ENCODE measurements around the gene USP22. TPM values are rescaled to one million over a fixed set of nuclear protein-coding genes. Genes with fewer than 3 reads are reported as not detected.

The USP22 gene
- total RNA-seq, 1 experiment from 2014 or later = 150 TPM

DNA sequence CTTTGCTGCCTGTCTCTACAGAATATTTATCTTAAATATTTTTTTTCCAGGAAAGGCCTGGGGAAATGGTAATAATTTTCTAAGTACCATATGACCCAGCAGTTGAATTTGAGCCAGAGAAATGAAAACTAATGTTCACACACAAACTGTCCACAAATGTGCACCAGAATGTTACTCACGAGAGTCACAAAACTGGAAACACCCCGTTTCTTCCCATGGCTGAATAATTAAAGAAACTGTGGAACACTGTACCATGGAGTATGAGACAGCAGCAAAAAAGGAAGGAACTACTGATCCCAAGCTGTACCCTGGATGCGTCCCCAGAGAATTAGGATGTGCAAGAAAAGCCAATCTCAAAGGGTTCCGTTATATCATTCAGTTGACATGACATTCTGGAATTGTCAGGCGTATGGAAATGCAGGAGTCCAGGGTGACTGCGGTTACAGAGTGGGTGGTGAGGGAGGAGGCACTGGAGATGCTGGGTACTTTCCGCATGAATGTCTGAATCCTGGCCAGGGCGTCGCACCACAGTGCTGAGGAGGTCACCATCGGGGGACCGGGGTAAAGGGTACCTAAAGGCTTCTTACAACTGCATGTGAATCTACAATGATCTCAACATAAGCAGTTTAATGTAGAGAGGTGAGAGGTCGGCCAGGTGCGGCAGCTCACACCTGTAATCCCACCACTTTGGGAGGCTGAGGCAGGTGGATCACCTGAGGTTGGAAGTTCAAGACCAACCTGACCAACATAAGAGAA lies 34.5 kb downstream of the USP22 start:
- Mint-ChIP-seq H3K27ac (ENCODE audit: unreplicated experiment) (no peak overlapping the region), H3K36me3 (ENCODE audit: insufficient read depth, unreplicated experiment) (peaks cover 78% of the 10 kb centered on the region), H3K27me3 (ENCODE audit: unreplicated experiment) (no peaks in the 10 kb centered on the region), H3K9me3 (ENCODE audit: low read depth, unreplicated experiment) (no peaks in the 10 kb centered on the region), H3K4me1 (ENCODE audit: low read depth, unreplicated experiment) (no peaks in the 10 kb centered on the region), H3K4me3 (ENCODE audit: low read depth, unreplicated experiment) (no peak overlapping the region)
- DNase-seq = no peak
- TF ChIP-seq, protein P1, sequence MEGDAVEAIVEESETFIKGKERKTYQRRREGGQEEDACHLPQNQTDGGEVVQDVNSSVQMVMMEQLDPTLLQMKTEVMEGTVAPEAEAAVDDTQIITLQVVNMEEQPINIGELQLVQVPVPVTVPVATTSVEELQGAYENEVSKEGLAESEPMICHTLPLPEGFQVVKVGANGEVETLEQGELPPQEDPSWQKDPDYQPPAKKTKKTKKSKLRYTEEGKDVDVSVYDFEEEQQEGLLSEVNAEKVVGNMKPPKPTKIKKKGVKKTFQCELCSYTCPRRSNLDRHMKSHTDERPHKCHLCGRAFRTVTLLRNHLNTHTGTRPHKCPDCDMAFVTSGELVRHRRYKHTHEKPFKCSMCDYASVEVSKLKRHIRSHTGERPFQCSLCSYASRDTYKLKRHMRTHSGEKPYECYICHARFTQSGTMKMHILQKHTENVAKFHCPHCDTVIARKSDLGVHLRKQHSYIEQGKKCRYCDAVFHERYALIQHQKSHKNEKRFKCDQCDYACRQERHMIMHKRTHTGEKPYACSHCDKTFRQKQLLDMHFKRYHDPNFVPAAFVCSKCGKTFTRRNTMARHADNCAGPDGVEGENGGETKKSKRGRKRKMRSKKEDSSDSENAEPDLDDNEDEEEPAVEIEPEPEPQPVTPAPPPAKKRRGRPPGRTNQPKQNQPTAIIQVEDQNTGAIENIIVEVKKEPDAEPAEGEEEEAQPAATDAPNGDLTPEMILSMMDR (IDR thresholded peaks at IDR 0.05; ENCODE audit: unreplicated experiment) = no peak
- BruUV-seq (replicated peaks) = no TSS peak
- intact Hi-C loops (cut with micrococcal nuclease; ENCODE audit: unreplicated experiment) = no loop called here
- CTCF ChIA-PET = no interaction called here

DNA sequence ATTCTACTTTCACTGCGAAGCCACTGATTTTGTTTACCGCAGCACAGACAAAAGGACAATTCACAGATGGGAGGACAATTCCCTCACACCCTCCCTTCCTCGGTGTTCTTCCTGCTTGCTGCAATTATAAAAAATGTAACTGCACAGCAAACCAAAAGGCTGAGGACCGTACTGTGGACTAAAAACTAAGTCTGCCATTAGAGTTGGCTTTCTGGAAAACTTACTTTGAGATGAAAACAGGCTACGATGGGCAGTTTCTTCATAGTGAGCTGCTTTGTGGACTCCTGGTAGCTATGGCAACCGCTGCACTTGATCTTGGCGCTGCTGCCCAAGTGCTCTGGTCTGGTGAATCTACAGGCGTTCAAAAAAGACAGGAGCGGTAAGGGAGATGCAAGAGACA lies 35.2 kb downstream of the USP22 start:
- no peaks in the 10 kb centered on the region for H3K27me3 Mint-ChIP-seq (ENCODE audit: unreplicated experiment)
- H3K36me3 Mint-ChIP-seq (ENCODE audit: insufficient read depth, unreplicated experiment) = peaks cover 74% of the 10 kb centered on the region
- intact Hi-C loops (cut with micrococcal nuclease; ENCODE audit: unreplicated experiment) = no loop called here
- no peaks in the 10 kb centered on the region for H3K9me3 Mint-ChIP-seq (ENCODE audit: low read depth, unreplicated experiment)
- TF ChIP-seq, protein P1 (IDR thresholded peaks at IDR 0.05; ENCODE audit: unreplicated experiment) = no peak
- CTCF ChIA-PET = no interaction called here
- H3K4me3 Mint-ChIP-seq (ENCODE audit: low read depth, unreplicated experiment) = no peak overlapping the region
- H3K27ac Mint-ChIP-seq (ENCODE audit: unreplicated experiment) = no peak overlapping the region
- H3K4me1 Mint-ChIP-seq (ENCODE audit: low read depth, unreplicated experiment) = no peaks in the 10 kb centered on the region
- no peak for DNase-seq
- BruUV-seq (replicated peaks) = no TSS peak

DNA sequence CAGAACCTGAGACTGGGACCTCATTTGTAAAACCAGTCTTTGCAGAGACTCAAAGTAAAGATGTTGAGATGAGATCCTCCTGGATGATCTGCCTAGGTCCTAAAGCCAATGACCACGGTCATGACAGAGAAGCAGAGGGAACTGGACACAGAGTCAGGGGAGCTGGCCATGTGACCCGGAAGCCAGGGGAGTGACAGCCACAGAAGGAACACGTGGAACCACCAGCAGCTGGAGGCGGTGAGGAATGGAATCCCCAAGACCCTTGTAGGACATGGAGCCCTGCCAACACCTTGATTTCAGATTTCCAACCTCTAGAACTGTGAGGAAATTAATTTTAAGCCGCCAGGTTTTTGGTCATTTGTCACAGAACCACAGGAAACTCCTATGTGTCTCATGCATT lies 37.0 kb downstream of the USP22 start:
- no peak overlapping the region for H3K27ac Mint-ChIP-seq (ENCODE audit: unreplicated experiment)
- peaks cover 71% of the 10 kb centered on the region for H3K36me3 Mint-ChIP-seq (ENCODE audit: insufficient read depth, unreplicated experiment)
- no peaks in the 10 kb centered on the region for H3K9me3 Mint-ChIP-seq (ENCODE audit: low read depth, unreplicated experiment)
- H3K27me3 Mint-ChIP-seq (ENCODE audit: unreplicated experiment) = no peaks in the 10 kb centered on the region
- intact Hi-C loops (cut with micrococcal nuclease; ENCODE audit: unreplicated experiment) = no loop called here
- H3K4me1 Mint-ChIP-seq (ENCODE audit: low read depth, unreplicated experiment) = no peaks in the 10 kb centered on the region
- no TSS peak for BruUV-seq (replicated peaks)
- DNase-seq = no peak
- TF ChIP-seq, protein P1 (IDR thresholded peaks at IDR 0.05; ENCODE audit: unreplicated experiment) = no peak
- CTCF ChIA-PET = no interaction called here
- no peak overlapping the region for H3K4me3 Mint-ChIP-seq (ENCODE audit: low read depth, unreplicated experiment)

DNA sequence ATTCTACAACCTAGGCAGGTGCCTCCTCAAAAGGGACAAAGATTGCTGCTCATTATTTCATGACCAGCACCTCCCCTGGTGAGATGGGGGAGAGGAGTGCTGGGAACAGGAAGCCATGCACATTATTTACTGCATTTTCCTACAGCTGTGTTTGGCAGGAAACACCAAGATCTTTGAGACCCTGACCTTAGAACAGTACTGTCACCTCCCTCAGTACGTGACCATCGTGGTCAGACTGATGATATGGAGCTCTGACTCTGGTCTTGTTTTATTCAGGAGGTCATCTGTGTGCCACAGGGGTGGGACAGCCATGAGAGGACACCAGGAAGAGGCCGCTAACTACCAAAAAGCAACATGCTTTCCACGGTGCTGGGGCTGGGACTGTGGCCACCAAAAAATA lies 37.4 kb downstream of the USP22 start:
- intact Hi-C loops (cut with micrococcal nuclease; ENCODE audit: unreplicated experiment) = no loop called here
- Mint-ChIP-seq H3K27ac (ENCODE audit: unreplicated experiment) (no peak overlapping the region), H3K4me3 (ENCODE audit: low read depth, unreplicated experiment) (no peak overlapping the region), H3K9me3 (ENCODE audit: low read depth, unreplicated experiment) (no peaks in the 10 kb centered on the region), H3K36me3 (ENCODE audit: insufficient read depth, unreplicated experiment) (peaks cover 68% of the 10 kb centered on the region), H3K27me3 (ENCODE audit: unreplicated experiment) (no peaks in the 10 kb centered on the region), H3K4me1 (ENCODE audit: low read depth, unreplicated experiment) (no peaks in the 10 kb centered on the region)
- no TSS peak for BruUV-seq (replicated peaks)
- CTCF ChIA-PET = no interaction called here
- TF ChIP-seq, protein P1 (IDR thresholded peaks at IDR 0.05; ENCODE audit: unreplicated experiment) = no peak
- no peak for DNase-seq

All from Calu3 (cell line).